ENCODE data around the gene HOXD12. TPM values are rescaled to one million over a fixed set of nuclear protein-coding genes. Genes with fewer than 3 reads are reported as not detected.

The HOXD12 gene
- total RNA-seq, 1 experiment from 2014 or later: 0.13 TPM

GRCh38 chr2:176122052-176122682 is 22.6 kb downstream of the HOXD12 start:
- ATAC-seq (no peak), DNase-seq (ENCODE audit: low read depth, low spot score) (no peak)
- Histone ChIP-seq H3K9me3 (ENCODE audit: control insufficient read depth, insufficient read depth, low read depth, low read length) (no peaks in the 10 kb centered on the region), H3K36me3 (ENCODE audit: control insufficient read depth, insufficient read depth, low read length) (no peaks in the 10 kb centered on the region), H3K27ac (ENCODE audit: low read length) (no peak overlapping the region), H3K4me3 (ENCODE audit: low read depth in 2 of 2, low read length in 2 of 2) (peak overlapping the region in 1 of 2 experiments; percentile 33; a peak in 1 of 4 replicates), H3K27me3 (ENCODE audit: control insufficient read depth, insufficient read depth, low read length) (no peaks in the 10 kb centered on the region), H3K4me1 (ENCODE audit: control insufficient read depth, insufficient read depth, low read length) (peaks cover 5% of the 10 kb centered on the region)
- in situ Hi-C loops (cut with HindIII; ENCODE audit: low pct_unique_long_range_greater_than_20kb, low sequenced_read_pairs): no loop called here
- no TSS peak for BruUV-seq (replicated peaks)
- TF ChIP-seq TCF7L2 (IDR thresholded peaks at IDR 0.05; ENCODE audit: low read depth, low read length): no peak
- no peak for TF ChIP-seq POLR2AphosphoS5 (IDR thresholded peaks at IDR 0.05; ENCODE audit: low read depth, low read length)
- TF ChIP-seq SIN3A (IDR thresholded peaks at IDR 0.05; ENCODE audit: borderline replicate concordance, insufficient read depth, low read depth, low read length): no peak
- TF ChIP-seq REST (IDR thresholded peaks at IDR 0.05; ENCODE audit: insufficient read depth in 1 of 2, low read depth in 2 of 2, low read length in 1 of 2): no peak
- TF ChIP-seq CTCF (IDR thresholded peaks at IDR 0.05): no peak
- CTCF ChIA-PET: no interaction called here
- intact Hi-C loops (cut with micrococcal nuclease; ENCODE audit: unreplicated experiment): loop anchor here (10.0 kb wide), 1 partner anchor 693 kb away; no protein-coding TSS in a partner anchor
- POLR2A ChIA-PET: no interaction called here

- peak within 1 kb of the TSS in 1 of 2 experiments; percentile 33; a peak in 1 of 4 replicates for H3K4me3 ChIP-seq (ENCODE audit: low read depth in 2 of 2, low read length in 2 of 2)
- no TSS peak for BruUV-seq (replicated peaks)
- no peak for ATAC-seq
- peaks cover 7% of the 10 kb centered on the region for H3K4me1 ChIP-seq (ENCODE audit: control insufficient read depth, insufficient read depth, low read length)
- no peaks in the 10 kb centered on the region for H3K27me3 ChIP-seq (ENCODE audit: control insufficient read depth, insufficient read depth, low read length)
- H3K9me3 ChIP-seq (ENCODE audit: control insufficient read depth, insufficient read depth, low read depth, low read length): no peaks in the 10 kb centered on the region
- H3K36me3 ChIP-seq (ENCODE audit: control insufficient read depth, insufficient read depth, low read length): no peaks in the 10 kb centered on the region
- intact Hi-C loops (cut with micrococcal nuclease; ENCODE audit: unreplicated experiment): loop anchor here (10.0 kb wide), 1 partner anchor 692 kb away; no protein-coding TSS in a partner anchor
- in situ Hi-C loops (cut with HindIII; ENCODE audit: low pct_unique_long_range_greater_than_20kb, low sequenced_read_pairs): no loop called here
- TF ChIP-seq POLR2AphosphoS5 (IDR thresholded peaks at IDR 0.05; ENCODE audit: low read depth, low read length) (no peak), SIN3A (IDR thresholded peaks at IDR 0.05; ENCODE audit: borderline replicate concordance, insufficient read depth, low read depth, low read length) (no peak), TCF7L2 (IDR thresholded peaks at IDR 0.05; ENCODE audit: low read depth, low read length) (no peak)
- no peak for DNase-seq (ENCODE audit: low read depth, low spot score)
- ChIA-PET POLR2A (no interaction called here), CTCF (no interaction called here)
- H3K27ac ChIP-seq (ENCODE audit: low read length): no peak within 1 kb of the TSS
These were observed 23.3 kb downstream of the HOXD12 start, which contains the start of gene HOXD9 for GRCh38 chr2:176122683-176123410. TSS of gene HOXD9 (plus strand) at chr2:176122719. CDS start at chr2:176122769, 50 bp downstream.

All from Panc1 (cell line).